Stimulated activated CD4-positive, alpha-beta T cell treated with anti-CD3 and anti-CD28 coated beads, Interleukin-4, amount 100 ng/mL, for 1 hour (primary cell): ENCODE results near the gene PTGES2.
"Not testable (repeated sequence)": the region's sequence is repeated elsewhere in the genome, so short reads cannot be mapped to it uniquely, and the experiment has no call there.

Experiments
- DNase-seq: peaks from one replicate; pipeline ENCODE4 v3.0.0-alpha.2; 2020

The PTGES2 gene

GRCh38 chr9:128136816-128137793 lies 9.6 kb upstream of the PTGES2 start:
- DNase-seq, result no peak

DNA sequence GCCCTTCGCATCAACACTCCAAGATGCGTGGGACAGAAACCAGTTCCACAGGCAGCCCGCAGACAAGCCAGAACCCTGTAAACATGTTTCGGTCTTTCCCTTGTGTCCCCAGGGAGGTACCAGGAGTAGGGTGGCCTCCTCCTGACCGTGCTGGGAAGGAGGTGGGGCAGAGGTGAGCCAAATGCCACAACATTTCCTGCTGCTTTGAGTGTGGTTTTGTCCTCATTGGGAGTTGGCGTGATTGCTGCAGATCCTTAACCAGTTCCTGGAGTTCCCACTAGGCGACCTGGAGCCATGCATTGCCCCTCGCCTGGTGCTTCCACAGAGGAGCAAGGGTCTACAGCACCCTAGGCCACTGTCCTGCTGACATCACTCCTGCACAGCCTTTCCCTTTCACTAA lies 8.0 kb upstream of the PTGES2 start:
- not testable (repeated sequence) for DNase-seq

DNA sequence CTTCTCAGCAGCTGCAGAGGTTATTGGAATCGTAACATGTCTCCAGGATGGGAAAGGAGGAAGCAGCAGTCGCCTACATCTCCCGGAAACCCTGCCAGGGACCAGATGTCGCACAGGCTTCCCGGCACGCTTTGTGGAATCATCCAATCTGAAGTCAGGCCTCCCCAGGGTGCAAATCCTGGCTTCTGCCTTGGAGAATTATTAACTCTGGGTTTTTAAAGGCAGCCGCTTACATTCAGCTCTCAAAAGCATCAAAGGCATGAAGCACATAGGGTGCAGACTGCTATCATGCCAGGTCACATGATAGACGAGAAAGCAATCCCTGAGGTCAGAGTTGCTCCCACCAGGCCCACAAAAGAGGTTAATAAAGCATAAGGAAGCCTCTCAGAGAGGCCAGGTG lies 4.6 kb upstream of the PTGES2 start:
- not testable (repeated sequence) for DNase-seq

DNA sequence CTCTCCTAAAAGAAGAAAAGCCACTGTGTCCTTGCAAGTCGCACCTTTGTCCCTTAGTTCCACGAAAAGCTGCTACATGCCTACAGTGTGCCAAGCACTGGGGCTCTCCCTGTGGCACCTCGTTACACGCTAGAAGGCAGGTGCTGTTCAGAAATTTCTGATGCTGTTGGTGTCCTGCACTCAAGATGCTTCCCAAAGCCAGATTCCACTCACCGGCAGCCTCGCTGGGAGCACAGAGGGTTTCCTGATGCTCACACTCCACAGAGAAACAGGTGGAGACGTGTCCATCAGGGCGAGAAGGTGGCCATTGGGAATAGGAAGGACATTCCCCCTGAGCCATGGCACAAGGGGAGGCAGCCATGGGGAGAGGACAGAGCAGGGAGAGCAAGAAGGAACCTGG lies 3.8 kb upstream of the PTGES2 start:
- not testable (repeated sequence) for DNase-seq

DNA sequence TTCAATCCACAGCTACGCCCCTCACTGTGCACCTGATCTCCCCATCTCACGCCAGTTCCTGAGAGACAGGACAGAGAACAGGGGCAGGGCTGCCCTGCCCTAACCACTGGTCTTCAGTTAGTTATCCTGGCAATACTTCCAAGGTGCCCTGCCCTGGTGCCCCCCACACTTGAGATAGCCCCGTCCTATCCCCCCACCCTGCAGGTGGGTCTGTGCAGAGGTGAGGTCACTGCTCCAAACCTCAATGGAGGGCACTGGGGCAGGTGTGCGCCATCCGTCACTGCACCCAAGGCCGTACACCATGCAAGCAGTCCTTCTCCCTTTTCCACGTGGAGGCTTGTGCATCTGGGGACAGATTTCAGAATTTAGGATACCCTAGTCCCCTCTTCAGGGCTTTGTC lies 3.1 kb upstream of the PTGES2 start:
- DNase-seq, result not testable (repeated sequence)

DNA sequence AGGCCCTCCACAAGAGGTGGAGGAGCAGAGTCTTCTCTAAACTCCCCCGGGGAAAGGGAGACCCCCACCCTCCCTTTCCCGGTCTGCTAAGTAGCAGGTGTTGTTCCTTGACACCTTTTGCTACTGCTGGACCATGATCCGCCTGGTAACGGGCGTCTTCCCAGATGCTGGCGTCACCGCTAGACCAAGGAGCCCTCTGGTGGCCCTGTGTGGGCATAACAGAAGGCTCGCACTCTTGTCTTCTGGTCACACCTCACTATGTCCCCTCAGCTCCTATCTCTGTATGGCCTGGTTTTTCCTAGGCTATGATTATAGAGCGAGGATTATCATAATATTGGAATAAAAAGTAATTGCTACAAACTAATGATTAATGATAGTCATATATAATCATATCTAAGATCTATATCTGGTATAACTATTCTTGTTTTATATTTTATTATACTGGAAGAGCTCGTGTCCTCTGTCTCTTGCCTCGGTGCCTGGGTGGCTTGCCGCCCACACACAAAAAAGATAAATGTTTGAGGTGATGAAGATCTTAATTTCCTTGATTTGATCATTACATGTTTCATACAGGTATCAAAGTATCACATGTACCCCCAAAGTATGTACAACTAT lies 2.6 kb upstream of the PTGES2 start:
- peak; percentile 55 for DNase-seq

DNA sequence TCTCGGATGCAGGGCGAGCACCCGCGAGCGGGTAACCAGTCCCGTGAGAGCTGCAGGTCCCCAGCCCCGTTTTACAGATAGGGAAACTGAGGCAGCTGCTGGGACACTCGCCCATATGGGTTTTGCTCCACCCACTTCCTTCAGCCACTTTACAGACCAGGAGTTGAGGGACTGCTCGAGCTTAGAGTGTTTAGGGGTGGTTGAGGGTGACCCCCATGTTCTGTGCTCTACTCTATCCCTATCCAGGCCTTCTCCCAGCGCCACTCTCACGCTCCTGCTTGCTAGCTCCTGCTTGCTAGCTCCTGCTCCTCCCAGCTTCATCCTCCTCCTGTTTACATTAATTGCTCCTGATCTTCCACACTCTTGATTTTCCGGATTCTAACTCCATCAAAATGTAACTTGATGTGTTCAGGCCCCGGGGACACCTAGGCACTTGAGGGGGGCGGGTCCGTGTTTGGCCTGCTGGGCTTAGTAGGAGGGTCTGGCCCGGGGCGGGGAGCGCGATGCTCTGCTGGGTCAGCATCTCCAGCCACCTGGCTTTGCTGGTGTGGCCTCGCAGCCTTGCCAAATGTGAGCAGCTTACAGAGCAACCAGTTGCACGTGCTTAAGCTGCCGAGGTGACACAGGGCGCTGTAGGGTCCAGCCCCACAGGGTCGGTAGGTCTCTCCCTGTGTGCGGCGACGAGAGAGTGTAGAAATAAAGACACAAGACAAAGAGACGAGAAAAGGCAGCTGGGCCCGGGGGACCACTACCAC lies 1.5 kb upstream of the PTGES2 start:
- no peak for DNase-seq

GRCh38 chr9:128127990-128128835 lies 684 bp upstream of the PTGES2 start:
- peak; percentile 79 for DNase-seq

GRCh38 chr9:128125580-128126354 lies 1.8 kb downstream of the PTGES2 start:
- no peak for DNase-seq

DNA sequence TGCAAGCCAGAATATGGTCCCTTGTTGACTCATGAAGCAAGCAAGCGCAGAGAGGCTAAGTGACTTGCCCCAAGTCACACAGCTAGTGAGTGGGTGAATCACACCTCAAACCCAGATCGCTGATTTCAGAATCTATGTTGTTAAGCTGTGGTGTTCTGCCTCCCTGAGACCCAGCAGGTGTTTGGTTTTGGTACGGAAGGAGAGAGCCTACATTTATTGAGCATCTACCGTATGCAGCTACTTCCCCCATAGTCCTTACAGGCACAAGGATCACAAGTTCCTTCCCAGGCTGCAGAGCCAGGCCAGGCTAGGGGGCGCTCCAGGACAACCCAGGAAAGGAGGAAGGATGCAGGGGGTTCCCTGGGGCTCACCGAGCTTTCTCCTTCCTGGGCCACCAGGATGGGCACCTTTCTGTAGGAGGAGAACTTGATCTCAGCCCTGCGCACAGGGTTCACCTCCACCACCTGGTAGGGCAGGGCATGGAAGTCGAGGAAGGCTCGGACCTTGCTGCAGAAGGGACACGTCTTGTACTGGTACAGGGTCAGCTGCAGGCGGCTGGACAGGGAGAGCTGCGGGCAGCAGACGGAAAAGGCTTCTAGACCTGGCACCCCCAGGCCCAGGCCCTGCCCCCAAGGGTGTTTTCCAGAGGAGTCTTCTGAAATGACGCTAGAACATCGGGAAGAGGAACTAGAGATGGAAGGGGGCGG lies 2.5 kb downstream of the PTGES2 start:
- DNase-seq, result peak; percentile 34

- DNase-seq, result no peak
Measured at GRCh38 chr9:128124451-128124850, 3.1 kb downstream of the PTGES2 start.

GRCh38 chr9:128123451-128124080 lies 4.0 kb downstream of the PTGES2 start:
- DNase-seq, result no peak

DNA sequence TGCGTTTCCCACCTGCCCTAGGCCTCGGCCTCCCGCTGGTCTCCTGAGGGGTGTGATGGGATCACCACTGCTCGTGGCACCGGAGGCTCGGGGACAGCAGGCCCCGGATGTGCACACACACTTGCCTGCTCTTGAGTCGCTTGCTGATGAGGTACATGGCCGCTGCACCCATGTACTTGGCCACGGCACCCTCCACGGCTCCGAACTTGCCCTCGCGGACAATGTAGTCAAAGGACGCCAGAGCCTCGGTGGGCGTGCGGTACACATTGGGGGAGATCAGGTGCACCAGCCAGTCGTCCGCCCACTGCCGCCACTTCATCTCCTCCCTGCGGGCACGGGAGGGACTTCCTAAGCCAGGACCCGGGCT lies 4.7 kb downstream of the PTGES2 start:
- DNase-seq, result no peak

DNA sequence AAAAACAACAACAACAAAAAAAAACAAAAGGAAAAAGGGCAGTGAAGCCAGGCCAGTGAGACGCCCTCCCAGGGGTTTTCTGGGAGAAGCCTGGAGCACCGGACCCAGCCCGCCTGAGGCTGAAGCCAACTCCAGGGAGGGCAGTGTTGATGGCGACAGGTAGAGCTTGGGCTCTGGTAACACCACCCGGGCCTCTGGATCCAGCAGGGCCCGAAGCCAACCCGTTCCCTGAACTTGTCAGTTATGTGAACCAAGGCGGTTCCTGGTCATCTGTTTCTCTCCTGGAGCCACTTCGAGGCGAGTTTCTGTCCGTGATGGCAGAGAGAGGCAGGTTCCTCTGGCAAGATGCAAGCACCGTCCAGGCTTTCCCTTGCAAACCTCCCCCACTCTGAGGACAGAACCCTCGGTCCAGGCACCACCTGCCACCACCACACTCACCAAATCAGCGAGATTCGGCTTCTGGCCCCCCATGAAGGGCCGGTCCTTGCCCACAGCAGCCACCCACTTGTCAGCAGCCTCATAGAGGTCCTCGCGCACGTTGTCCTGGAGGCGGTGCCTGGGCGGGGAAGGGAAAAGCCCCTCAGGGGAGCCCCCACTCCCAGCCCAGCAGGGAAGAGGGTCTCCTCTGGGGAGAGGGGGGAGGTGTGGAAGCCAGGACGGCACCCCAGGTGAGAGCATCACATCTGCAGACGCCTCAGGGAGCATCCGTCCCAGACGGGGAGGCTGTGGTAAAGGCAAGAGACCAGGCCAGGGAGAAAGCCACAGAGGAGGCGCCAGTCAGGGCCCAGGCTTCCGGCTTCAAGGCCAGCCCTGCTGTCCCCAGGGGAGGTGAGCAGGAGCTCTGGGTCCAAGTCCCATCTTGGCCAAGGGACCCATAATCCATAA lies 5.4 kb downstream of the PTGES2 start:
- DNase-seq, result no peak

- no peak for DNase-seq
Measured at GRCh38 chr9:128121466-128121810, 6.1 kb downstream of the PTGES2 start.

DNA sequence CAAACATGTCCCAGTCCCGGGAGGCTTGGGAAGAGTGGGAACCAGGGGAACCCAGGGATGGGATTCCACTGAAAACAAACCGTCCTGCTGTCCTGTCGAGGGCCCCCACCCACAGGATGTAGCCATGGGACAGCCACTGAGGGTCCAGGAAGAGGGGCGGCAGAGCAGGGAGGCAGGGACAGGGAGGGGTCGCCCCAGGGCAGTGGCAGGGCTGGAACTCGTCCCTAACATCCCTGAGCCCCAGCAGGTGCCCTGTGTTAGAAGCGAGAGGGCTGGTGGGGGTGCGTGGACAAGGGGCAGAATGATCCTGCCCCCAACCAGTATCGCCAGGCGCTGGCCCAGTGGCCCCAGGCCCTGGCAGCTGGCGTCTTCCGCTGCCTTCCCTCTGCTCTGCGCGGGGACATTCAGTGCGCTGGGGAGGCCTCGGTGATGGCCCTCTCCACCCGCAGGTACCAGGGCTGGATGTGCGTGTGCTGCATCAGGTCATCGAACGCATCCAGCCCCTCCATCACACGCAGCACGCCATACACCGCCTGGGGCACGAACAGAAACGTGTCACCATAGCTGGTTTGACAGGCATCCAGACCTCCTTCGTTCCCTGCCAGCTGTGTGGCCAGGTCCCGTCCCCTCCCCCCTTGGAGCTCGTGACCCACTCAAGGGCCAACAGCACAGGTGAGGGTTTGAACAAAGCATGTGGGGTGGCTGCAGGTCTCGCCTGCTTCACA lies 6.6 kb downstream of the PTGES2 start:
- no peak for DNase-seq

GRCh38 chr9:128120061-128120740 lies 7.3 kb downstream of the PTGES2 start:
- DNase-seq, result no peak

DNA sequence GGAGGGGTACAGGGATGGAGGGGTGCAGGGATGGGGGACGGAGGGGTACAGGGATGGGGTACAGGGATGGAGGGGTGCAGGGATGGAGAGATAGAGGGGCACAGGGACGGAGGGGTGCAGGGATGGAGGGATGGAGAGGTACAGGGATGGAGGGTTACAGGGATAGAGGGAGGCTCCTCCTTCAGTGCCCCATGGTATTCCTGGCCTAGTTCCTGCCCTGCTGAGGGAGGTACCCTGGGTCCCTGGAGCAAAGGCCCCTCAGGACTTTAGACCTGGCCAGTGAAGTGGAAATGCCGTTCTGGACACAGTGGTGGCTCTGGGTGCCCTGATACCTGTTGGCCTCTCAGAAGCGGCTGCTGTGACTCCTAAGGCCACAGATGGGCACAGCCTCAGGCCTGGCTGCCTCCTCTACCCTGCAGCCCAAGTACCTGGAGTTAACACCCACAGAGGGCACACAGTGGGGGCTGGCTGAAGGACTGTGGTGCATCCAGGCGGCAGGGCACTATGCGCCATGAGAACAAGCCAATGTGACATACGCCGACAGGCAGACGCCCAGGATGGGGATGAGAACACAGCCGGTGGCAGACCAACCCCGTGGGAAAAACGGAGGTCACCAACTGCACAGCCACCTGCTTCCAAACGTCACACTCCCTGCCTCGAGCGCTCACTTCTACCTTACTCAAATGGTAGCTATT lies 8.4 kb downstream of the PTGES2 start:
- DNase-seq, result no peak
